K562 (cell line): Measurements from ENCODE around the gene TEX51. TPM values are rescaled to one million over a fixed set of nuclear protein-coding genes. Genes with fewer than 3 reads are reported as not detected.

Experiments
- ATAC-seq: fragments of 200-7000 bp; cut with Tn5 transposase; 3 replicates; pipeline ENCODE4 v1.9.1; 2020; ENCODE audit warnings: moderate library complexity
- BruUV-seq: library from RNA; stranded (reverse); fragments of 400-500 nt; replicated peaks from 2 replicates; lab custom pipeline; 2021; lab: Mats Ljungman, UMichigan
- CTCF ChIA-PET: fragments of 300-600 bp; formaldehyde crosslinking; extraction: SDS; loops from one replicate; lab custom pipeline; 2021; ENCODE audit warnings: low intra/inter-chr PET ratio; lab: Yijun Ruan, JAX
- POLR2A ChIA-PET: fragments of 300-600, 350-650 bp; sonication (Branson Sonifier 250); formaldehyde crosslinking; extraction: SDS; loops from one replicate; lab custom pipeline; 2021; ENCODE audit warnings: antibody characterized with exemption, inconsistent platforms; lab: Yijun Ruan, JAX
- DNase-seq, 4 experiments: peaks; one replicate each; pipeline versions ENCODE4 v3.0.0 to v3.0.0-alpha.2; 2011 to 2018; ENCODE audit warnings: low spot score in 3 of 4, mixed read lengths in 3 of 4; ENCODE audit errors: extremely low read depth in 1 of 4
- FAIRE-seq: peaks from 2 replicates; lab custom pipeline; 2011; peaks lifted over from hg19 to GRCh38; lab: Jason Lieb, UNC
- H2AFZ ChIP-seq: 2 replicates; pipeline ENCODE4 v1.6.0; 2011; ENCODE audit warnings: low read depth, low read length, control low read depth, inconsistent platforms
- H3K27ac ChIP-seq: fragments of 200-600 bp; 3 replicates; pipeline ENCODE4 v1.8.0; 2011; ENCODE audit warnings: low read depth, mild to moderate bottlenecking, control low read depth, inconsistent platforms, low read length, moderate library complexity, mixed read lengths; ENCODE audit errors: extremely low read depth
- H3K27me3 ChIP-seq, 2 experiments: fragments of 300-600 bp in 1 of 2; 2 replicates in 1 of 2; 3 replicates in 1 of 2; pipeline versions ENCODE4 v1.6.0 to v1.8.0; 2011; ENCODE audit warnings: inconsistent platforms in 2 of 2, low read length in 2 of 2, mild to moderate bottlenecking in 1 of 2, mixed read lengths in 1 of 2, moderate library complexity in 1 of 2; ENCODE audit not compliant: control insufficient read depth in 2 of 2, insufficient read depth in 2 of 2
- H3K36me3 ChIP-seq: fragments of 300-600 bp; 3 replicates; pipeline ENCODE4 v1.8.0; 2011; ENCODE audit warnings: mild to moderate bottlenecking, low read length, inconsistent platforms; ENCODE audit not compliant: control insufficient read depth, insufficient read depth
- H3K4me1 ChIP-seq, 2 experiments: fragments of 200-600 bp in 1 of 2; replicated peaks in 1 of 2; 2 replicates in 1 of 2; 3 replicates in 1 of 2; pipeline versions ENCODE4 v1.5.1 to v1.8.0; 2011; ENCODE audit warnings: inconsistent platforms in 2 of 2, low read length in 2 of 2, mild to moderate bottlenecking in 1 of 2, mixed read lengths in 1 of 2, moderate library complexity in 1 of 2; ENCODE audit not compliant: control insufficient read depth in 2 of 2, insufficient read depth in 2 of 2
- H3K4me2 ChIP-seq: 2 replicates; pipeline ENCODE4 v1.6.1; 2011; ENCODE audit warnings: low read length, control low read depth, inconsistent platforms, mixed read lengths; ENCODE audit not compliant: insufficient read depth
- H3K4me3 ChIP-seq: fragments of 200-600 bp; sonication (generic), shearing (Covaris generic); 2 replicates; pipeline ENCODE4 v1.5.1; 2016; ENCODE audit warnings: control low read depth, inconsistent platforms
- H3K79me2 ChIP-seq: fragments of 200-600 bp; 3 replicates; pipeline ENCODE4 v1.8.0; 2011; ENCODE audit warnings: low read length, inconsistent platforms; ENCODE audit not compliant: control insufficient read depth, insufficient read depth
- H3K9ac ChIP-seq, 2 experiments: 2 replicates each; pipeline versions ENCODE4 v1.6.0 to v1.6.1; 2011; ENCODE audit warnings: low read depth in 2 of 2, low read length in 2 of 2, control low read depth in 1 of 2, inconsistent platforms in 1 of 2, mild to moderate bottlenecking in 1 of 2, mixed read lengths in 1 of 2; ENCODE audit not compliant: insufficient read depth in 1 of 2
- H3K9me1 ChIP-seq: one replicate; pipeline ENCODE4 v1.6.0; 2011; ENCODE audit warnings: inconsistent platforms, mild to moderate bottlenecking, low read length, moderate library complexity; ENCODE audit not compliant: control insufficient read depth, insufficient read depth
- H3K9me3 ChIP-seq: replicated peaks from 2 replicates; pipeline ENCODE4 v1.5.1; 2011; ENCODE audit warnings: low read depth, low read length, inconsistent platforms; ENCODE audit not compliant: control insufficient read depth, insufficient read depth
- H4K20me1 ChIP-seq: replicated peaks from 2 replicates; pipeline ENCODE4 v1.6.1; 2011; ENCODE audit warnings: low read length, inconsistent platforms, mixed read lengths; ENCODE audit not compliant: control insufficient read depth, insufficient read depth
- HDGF ChIP-seq: fragments of 450-650 bp; IDR thresholded peaks from 2 replicates; pipeline ENCODE4 v1.6.1; 2016
- LCOR ChIP-seq: sonication (generic); formaldehyde crosslinking; IDR thresholded peaks from 2 replicates; pipeline ENCODE4 v1.8.0; 2022; ENCODE audit warnings: mild to moderate bottlenecking, missing genetic modification reagents
- PHF8 ChIP-seq: fragments of 200-600 bp; sonication (generic); IDR thresholded peaks from 2 replicates; pipeline ENCODE4 v1.6.1; 2012; ENCODE audit warnings: mixed run types, mild to moderate bottlenecking, inconsistent platforms, low read length, moderate library complexity, borderline replicate concordance
- SRSF9 ChIP-seq: fragments of 200-400 bp; formaldehyde crosslinking; IDR thresholded peaks from 2 replicates; pipeline ENCODE4 v1.6.1; 2017; ENCODE audit warnings: low read depth, low read length, borderline replicate concordance
- TAF9B ChIP-seq: fragments of 450-650 bp; IDR thresholded peaks from 2 replicates; pipeline ENCODE4 v1.6.1; 2018; ENCODE audit warnings: mild to moderate bottlenecking; ENCODE audit not compliant: partially characterized antibody
- VEZF1 ChIP-seq: fragments of 200-800 bp; sonication (Bioruptor generic); IDR thresholded peaks from 2 replicates; pipeline ENCODE4 v1.6.1; 2017; ENCODE audit warnings: missing genetic modification characterization, missing compliant biosample characterization
- ZBTB5 ChIP-seq: fragments of 450-650 bp; IDR thresholded peaks from 2 replicates; pipeline ENCODE4 v1.6.1; 2017; ENCODE audit warnings: antibody characterized with exemption
- ZC3H4 ChIP-seq: sonication (generic); formaldehyde crosslinking; IDR thresholded peaks from 2 replicates; pipeline ENCODE4 v1.9.0; 2021; ENCODE audit warnings: missing genetic modification reagents, borderline replicate concordance
- ZZZ3 ChIP-seq: fragments of 450-650 bp; IDR thresholded peaks from 2 replicates; pipeline ENCODE4 v1.6.1; 2016; ENCODE audit warnings: antibody characterized with exemption, mild to moderate bottlenecking, moderate library complexity
- WGBS: fragments of 100-300 bp; shearing (Covaris generic); methylation state at CpG from one replicate; pipeline ENCODE4 v1.1.6; 2016; ENCODE audit warnings: low coverage, mixed read lengths; ENCODE audit not compliant: insufficient coverage; ENCODE audit errors: missing lambda C conversion rate; 5-methylcytosine and 5-hydroxymethylcytosine counted together
- in situ Hi-C: fragments of 300-500 bp; cut with MboI; formaldehyde crosslinking; loops from 4 replicates; pipeline ENCODE4 v1.15.0; 2018; ENCODE audit warnings: inconsistent platforms, mixed read lengths
- intact Hi-C: fragments of 100-400 bp; cut with micrococcal nuclease; formaldehyde crosslinking; loops from 2 replicates; pipeline ENCODE4 v1.14.2; 2022
- polyA plus RNA-seq, 8 experiments: library from polyadenylated mRNA; depleted of rRNA in 4 of 8; stranded (reverse) in 5 of 8; unstranded in 3 of 8; fragments of >200 nt; fragmentation: Nextera tagmentation in 2 of 8; fragmentation: Illumina TruSeq in 1 of 8; extraction: Ambion mirVana in 2 of 8; extraction: Trizol in 1 of 8; gene quantifications; 2 replicates each; pipeline versions ENCODE4 v1.2.1 to v1.2.3, GENCODE V29; 2011 to 2014; ENCODE audit warnings: inconsistent platforms in 1 of 8, missing spikeins in 1 of 8
- total RNA-seq, 7 experiments: library from RNA; depleted of rRNA in 6 of 7; stranded (reverse); fragments of >200 nt in 6 of 7; fragmentation: Illumina TruSeq in 2 of 7; extraction: Trizol in 2 of 7; gene quantifications; 2 replicates each; pipeline versions ENCODE4 v1.2.1 to v1.2.3, GENCODE V29; 2011 to 2021; ENCODE audit warnings: low replicate concordance in 1 of 7
- TF ChIP-seq, protein P1 (sequence below): fragments of 200-800 bp; sonication (Bioruptor generic); IDR thresholded peaks from 2 replicates; pipeline ENCODE4 v1.6.1; 2016; ENCODE audit warnings: missing genetic modification characterization, missing compliant biosample characterization

Gene TEX51
- total and polyA plus RNA-seq, 9 of the 15 experiments (the other 6 are each of a cell fraction or from before 2014, with no cell fraction given): not detected

GRCh38 chr2:126858436-126858835, 40.3 kb upstream of the TEX51 start (continued):
- TF ChIP-seq ZBTB5: no peak
- no peak for TF ChIP-seq HDGF
- no peak for TF ChIP-seq LCOR
- TF ChIP-seq, all 486 proteins: peak for 0

GRCh38 chr2:126858991-126859390, 39.7 kb upstream of the TEX51 start:
- Histone ChIP-seq H3K36me3 (no peaks in the 10 kb centered on the region), H3K4me1 (no peaks in the 10 kb centered on the region), H3K9me3 (no peaks in the 10 kb centered on the region), H3K27ac (no peak overlapping the region), H3K9ac (no peak overlapping the region), H2AFZ (no peak overlapping the region), H3K4me3 (no peak overlapping the region), H4K20me1 (no peaks in the 10 kb centered on the region), H3K79me2 (no peaks in the 10 kb centered on the region), H3K27me3 (no peaks in the 10 kb centered on the region), H3K4me2 (no peak overlapping the region), H3K9me1 (no peaks in the 10 kb centered on the region)
- FAIRE-seq (no peak), DNase-seq (no peak), ATAC-seq (no peak)
- ChIA-PET CTCF (no interaction called here), POLR2A (no interaction called here)
- in situ Hi-C loops (no loop called here), intact Hi-C loops (no loop called here)
- WGBS: 3% methylated on average over 5 of the region's 5 CpGs
- BruUV-seq: no TSS peak
- TF ChIP-seq, protein P1, sequence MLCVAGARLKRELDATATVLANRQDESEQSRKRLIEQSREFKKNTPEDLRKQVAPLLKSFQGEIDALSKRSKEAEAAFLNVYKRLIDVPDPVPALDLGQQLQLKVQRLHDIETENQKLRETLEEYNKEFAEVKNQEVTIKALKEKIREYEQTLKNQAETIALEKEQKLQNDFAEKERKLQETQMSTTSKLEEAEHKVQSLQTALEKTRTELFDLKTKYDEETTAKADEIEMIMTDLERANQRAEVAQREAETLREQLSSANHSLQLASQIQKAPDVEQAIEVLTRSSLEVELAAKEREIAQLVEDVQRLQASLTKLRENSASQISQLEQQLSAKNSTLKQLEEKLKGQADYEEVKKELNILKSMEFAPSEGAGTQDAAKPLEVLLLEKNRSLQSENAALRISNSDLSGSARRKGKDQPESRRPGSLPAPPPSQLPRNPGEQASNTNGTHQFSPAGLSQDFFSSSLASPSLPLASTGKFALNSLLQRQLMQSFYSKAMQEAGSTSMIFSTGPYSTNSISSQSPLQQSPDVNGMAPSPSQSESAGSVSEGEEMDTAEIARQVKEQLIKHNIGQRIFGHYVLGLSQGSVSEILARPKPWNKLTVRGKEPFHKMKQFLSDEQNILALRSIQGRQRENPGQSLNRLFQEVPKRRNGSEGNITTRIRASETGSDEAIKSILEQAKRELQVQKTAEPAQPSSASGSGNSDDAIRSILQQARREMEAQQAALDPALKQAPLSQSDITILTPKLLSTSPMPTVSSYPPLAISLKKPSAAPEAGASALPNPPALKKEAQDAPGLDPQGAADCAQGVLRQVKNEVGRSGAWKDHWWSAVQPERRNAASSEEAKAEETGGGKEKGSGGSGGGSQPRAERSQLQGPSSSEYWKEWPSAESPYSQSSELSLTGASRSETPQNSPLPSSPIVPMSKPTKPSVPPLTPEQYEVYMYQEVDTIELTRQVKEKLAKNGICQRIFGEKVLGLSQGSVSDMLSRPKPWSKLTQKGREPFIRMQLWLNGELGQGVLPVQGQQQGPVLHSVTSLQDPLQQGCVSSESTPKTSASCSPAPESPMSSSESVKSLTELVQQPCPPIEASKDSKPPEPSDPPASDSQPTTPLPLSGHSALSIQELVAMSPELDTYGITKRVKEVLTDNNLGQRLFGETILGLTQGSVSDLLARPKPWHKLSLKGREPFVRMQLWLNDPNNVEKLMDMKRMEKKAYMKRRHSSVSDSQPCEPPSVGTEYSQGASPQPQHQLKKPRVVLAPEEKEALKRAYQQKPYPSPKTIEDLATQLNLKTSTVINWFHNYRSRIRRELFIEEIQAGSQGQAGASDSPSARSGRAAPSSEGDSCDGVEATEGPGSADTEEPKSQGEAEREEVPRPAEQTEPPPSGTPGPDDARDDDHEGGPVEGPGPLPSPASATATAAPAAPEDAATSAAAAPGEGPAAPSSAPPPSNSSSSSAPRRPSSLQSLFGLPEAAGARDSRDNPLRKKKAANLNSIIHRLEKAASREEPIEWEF: no peak
- TF ChIP-seq VEZF1 (CRISPR knock-in tag) (no peak), SRSF9 (no peak), TAF9B (no peak), ZC3H4 (no peak), PHF8 (no peak), ZZZ3 (no peak)
